ENCODE measurements around the gene HTRA3. TPM values are rescaled to one million over a fixed set of nuclear protein-coding genes. Genes with fewer than 3 reads are reported as not detected.

Gene HTRA3
- total and polyA plus RNA-seq, 2 of the 8 experiments (the other 6 are each of a cell fraction or from before 2014, with no cell fraction given): 3.2 to 5.8 TPM

DNA sequence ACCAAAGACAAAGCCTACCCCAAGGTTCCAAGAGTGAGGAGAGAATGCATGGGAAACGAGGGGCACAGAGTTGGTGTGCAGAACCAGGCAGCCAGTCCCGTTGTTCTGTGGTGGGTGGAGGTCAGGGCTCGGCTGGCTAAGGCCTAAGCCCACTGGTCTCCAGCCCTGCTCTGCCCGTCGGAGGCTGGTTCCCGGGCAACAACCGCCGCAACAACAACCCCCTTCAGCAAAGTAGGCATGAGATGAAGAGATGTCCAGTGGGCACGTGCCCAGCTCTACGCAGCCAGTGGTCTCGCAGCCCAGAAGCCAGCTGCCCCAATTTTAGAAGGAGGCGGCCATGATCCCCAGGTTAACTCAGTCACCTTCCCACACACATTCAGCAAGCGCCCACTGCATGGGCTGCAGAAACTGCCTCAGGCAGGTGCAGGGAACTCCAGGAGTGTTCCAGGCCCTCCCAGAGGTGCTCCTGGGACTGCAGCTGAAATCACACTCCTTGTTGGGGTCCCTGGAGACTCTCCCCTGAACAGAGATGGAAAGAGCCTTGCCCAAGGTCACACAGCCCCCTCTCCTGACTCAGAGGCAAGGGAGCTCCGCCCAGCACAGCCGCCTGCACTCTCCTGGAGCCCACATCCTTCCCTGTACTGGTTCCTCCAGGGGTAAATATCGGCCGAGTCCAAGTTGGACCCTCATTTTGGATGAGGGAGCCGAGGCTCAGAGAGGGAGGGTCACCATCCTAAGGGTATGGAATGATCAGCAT is 25.4 kb upstream of the HTRA3 start:
- Histone ChIP-seq H3K56ac (replicated peaks; ENCODE audit: insufficient read length, low read depth, low read length) (no peak overlapping the region), H2BK5ac (ENCODE audit: low read depth, low read length) (no peak overlapping the region), H4K20me1 (replicated peaks in 1 of 2; ENCODE audit: control insufficient read depth in 1 of 2, insufficient read depth in 2 of 2, low read length in 2 of 2) (peaks cover 0 to 2% of the 10 kb centered on the region in 2 experiments), H2BK15ac (ENCODE audit: low read length) (no peak overlapping the region), H2BK12ac (ENCODE audit: low read depth, low read length) (no peak overlapping the region), H2AK5ac (ENCODE audit: low read depth, low read length) (no peak overlapping the region), H3K36me3 (ENCODE audit: control insufficient read depth in 2 of 4, insufficient read depth in 4 of 4, low read length in 3 of 4) (no peaks in the 10 kb centered on the region; a peak in 1 of 8 replicates), H4K91ac (replicated peaks; ENCODE audit: insufficient read length, low read length) (no peak overlapping the region), H4K8ac (ENCODE audit: extremely low read depth, insufficient read depth, low read length) (peak overlapping the region; percentile 18; the same call in 1 of the 2 replicates), H3K4me1 (replicated peaks in 1 of 4; ENCODE audit: control insufficient read depth in 3 of 4, insufficient read depth in 4 of 4, low read length in 3 of 4) (peaks cover 0 to 6% (median 0%) of the 10 kb centered on the region in 4 experiments; a peak in 3 of 7 replicates), H3K27ac (ENCODE audit: low read depth, low read length) (no peak overlapping the region), H3K9ac (replicated peaks in 1 of 4; ENCODE audit: extremely low read depth in 1 of 4, low read depth in 3 of 4, low read length in 3 of 4) (no peak overlapping the region), H3K4ac (replicated peaks; ENCODE audit: insufficient read length, low read depth, low read length) (no peak overlapping the region), H2BK20ac (ENCODE audit: low read length) (no peak overlapping the region), H3K4me3 (ENCODE audit: extremely low read depth in 1 of 4, insufficient read depth in 2 of 4, low read depth in 3 of 4, low read length in 4 of 4) (no peak overlapping the region), H2AFZ (ENCODE audit: low read length) (no peak overlapping the region), H3K9me3 (ENCODE audit: insufficient read depth in 2 of 2, low read depth in 1 of 2, low read length in 1 of 2) (no peaks in the 10 kb centered on the region), H3K14ac (ENCODE audit: insufficient read length) (no peak overlapping the region), H3K27me3 (replicated peaks in 1 of 4; ENCODE audit: control insufficient read depth in 3 of 4, extremely low read depth in 1 of 4, insufficient read depth in 3 of 4, low read length in 3 of 4) (no peaks in the 10 kb centered on the region), H4K5ac (ENCODE audit: insufficient read length, low read depth, low read length) (no peak overlapping the region), H3K18ac (ENCODE audit: extremely low read depth, low read length) (no peak overlapping the region), H3K23me2 (ENCODE audit: low read depth, low read length) (no peaks in the 10 kb centered on the region), H3K79me1 (ENCODE audit: low read depth, low read length) (peaks cover 1% of the 10 kb centered on the region; the same call in 1 of the 2 replicates), H2BK120ac (replicated peaks; ENCODE audit: low read depth, low read length) (no peak overlapping the region), H3K23ac (ENCODE audit: insufficient read length) (no peak overlapping the region), H3K4me2 (ENCODE audit: insufficient read depth in 1 of 2, low read depth in 2 of 2, low read length in 2 of 2) (no peak overlapping the region), H3K79me2 (ENCODE audit: control insufficient read depth in 1 of 2, insufficient read depth in 2 of 2, low read length in 2 of 2) (no peaks in the 10 kb centered on the region)
- ChIA-PET POLR2A (ENCODE audit: partially characterized antibody) (no interaction called here), CTCF (ENCODE audit: partially characterized antibody) (interaction anchor here (1.2 to 4.4 kb wide), 8 partner anchors 17 to 167 kb away, joined by 3 to 33 read pairs (median 12); no protein-coding TSS in a partner anchor)
- WGBS, 2 experiments (ENCODE audit: extremely low coverage in 1 of 2, insufficient coverage in 1 of 2, insufficient read length in 1 of 2, insufficient replicate concordance in 2 of 2, low coverage in 1 of 2, low lambda C conversion rate in 2 of 2, missing lambda C conversion rate in 1 of 2): 96% methylated on average over 18 of the region's 18 CpGs; no CpG with 5 or more reads in 1 of the 2 experiments
- FAIRE-seq (no peak), DNase-seq (ENCODE audit: low read depth in 1 of 2, low spot score in 2 of 2) (no peak)
- no peak for TF ChIP-seq TCF12 (IDR thresholded peaks at IDR 0.05; ENCODE audit: low read depth, low read length)
- no peak for TF ChIP-seq KDM5A (IDR thresholded peaks at IDR 0.05; ENCODE audit: low read length)
- TF ChIP-seq EP300 (IDR thresholded peaks at IDR 0.05; ENCODE audit: borderline replicate concordance in 1 of 2, low read depth in 2 of 2, low read length in 2 of 2): no peak
- no peak for TF ChIP-seq POLR2AphosphoS5 (IDR thresholded peaks at IDR 0.05; ENCODE audit: low read depth, low read length)
- no peak for TF ChIP-seq CBX8 (IDR thresholded peaks at IDR 0.05; ENCODE audit: borderline replicate concordance, low read depth, low read length)
- no peak for TF ChIP-seq CHD1 (IDR thresholded peaks at IDR 0.05; ENCODE audit: low read depth, low read length)

Measured in H1 (cell line).